ENCODE results near the gene ZNF627.
"Not testable (repeated sequence)": the region's sequence is repeated elsewhere in the genome, so short reads cannot be mapped to it uniquely, and the experiment has no call there.

Gene ZNF627

DNA sequence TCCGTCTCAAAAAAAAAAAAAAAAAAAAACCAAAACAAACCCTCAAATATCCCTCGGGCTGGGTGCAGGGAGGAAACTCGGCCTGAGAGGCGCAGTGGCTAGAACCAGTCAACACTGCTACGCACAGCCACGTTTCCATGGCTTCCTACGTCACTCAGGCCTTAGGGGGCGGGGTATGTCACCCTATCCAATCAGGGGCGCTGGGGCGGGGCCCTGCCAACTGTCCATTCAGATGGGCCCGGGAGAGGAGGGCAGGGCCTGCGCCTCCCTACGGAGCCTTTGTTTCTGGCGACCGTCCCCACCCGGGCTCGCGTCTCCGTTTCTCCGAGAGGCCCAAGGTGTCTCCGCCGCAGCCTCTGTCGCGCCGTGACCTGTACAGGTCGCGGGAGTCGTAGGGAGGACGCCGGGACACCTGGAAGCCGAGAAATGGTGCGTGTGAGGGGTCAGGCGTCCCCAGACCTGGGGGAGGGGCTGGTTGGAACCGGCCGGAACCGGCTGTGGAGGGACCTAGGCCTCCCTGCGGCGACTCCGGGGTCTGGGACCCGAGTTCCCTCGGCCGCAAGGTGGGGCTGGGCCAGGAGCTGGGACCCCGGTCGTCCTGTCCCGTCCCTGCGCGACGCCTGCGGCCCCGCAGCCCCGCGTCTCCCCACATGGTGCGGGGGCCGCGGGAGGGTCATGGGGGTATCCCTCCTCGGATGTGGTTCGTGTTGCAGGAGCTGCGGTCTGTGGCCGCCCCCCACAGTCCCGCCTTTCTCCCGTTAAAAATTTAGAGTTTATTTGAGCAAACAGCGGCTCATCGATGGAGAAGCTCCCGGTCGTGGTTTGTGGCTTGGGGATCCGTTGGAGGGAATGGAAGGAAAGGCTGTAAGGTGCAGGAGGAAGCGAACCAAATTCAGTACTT lies at the start of gene ZNF627:
Gene ZNF627, plus strand, starts transcription at position 282 of the 901 bp plus-strand sequence. Its CDS starts 145 bp downstream, at position 427.
- DNase-seq: peak; percentile 98

DNA sequence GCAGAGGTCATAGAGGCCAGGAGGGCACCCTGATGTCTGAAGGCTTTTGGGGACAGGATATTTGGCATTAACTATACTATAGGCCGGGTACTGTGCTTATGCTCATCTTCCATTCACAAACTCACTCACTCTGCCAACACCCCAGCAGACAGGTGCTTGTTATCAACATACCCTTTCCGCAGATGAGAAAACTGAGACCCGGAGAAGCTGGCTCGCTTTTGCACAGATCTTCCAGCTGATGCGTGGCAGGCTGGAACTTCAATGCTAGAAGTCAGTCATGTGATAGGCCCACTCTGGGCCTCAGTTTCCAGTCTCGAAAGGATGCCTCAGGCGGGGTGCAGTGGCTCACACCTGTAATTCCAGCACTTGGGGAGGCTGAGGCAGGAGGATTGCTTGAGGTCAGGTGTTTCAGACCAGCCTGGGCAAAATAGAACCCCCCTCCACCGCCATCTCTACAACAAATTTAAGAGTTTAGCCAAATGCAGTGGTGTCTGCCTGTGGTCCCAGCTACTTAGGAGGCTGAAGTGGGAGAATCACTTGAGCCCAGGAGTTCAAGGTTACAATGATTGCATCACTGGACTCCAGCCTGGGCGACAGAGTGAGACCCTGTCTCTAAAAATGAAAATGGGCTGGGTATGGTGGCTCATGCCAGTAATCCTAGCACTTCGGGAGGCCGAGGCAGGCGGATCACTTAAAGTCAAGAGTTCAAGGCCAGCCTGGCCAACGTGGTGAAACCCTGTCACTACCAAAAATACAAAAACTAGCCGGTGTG lies 49.2 kb upstream of the ZNF627 start:
- DNase-seq: no peak

DNA sequence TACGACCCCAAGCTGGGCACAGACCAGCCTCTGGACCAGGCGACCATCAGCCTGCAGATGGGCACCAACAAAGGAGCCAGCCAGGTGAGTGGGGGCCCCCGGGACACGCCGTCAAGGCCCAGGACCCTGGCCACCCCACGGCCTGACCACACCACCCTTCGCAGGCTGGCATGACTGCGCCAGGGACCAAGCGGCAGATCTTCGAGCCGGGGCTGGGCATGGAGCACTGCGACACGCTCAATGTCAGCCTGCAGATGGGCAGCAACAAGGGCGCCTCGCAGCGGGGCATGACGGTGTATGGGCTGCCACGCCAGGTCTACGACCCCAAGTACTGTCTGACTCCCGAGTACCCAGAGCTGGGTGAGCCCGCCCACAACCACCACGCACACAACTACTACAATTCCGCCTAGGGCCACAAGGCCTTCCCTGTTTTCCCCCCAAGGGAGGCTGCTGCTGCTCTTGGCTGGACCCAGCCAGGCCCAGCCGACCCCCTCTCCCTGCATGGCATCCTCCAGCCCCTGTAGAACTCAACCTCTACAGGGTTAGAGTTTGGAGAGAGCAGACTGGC lies 47.8 kb upstream of the ZNF627 start:
- no peak for DNase-seq

DNA sequence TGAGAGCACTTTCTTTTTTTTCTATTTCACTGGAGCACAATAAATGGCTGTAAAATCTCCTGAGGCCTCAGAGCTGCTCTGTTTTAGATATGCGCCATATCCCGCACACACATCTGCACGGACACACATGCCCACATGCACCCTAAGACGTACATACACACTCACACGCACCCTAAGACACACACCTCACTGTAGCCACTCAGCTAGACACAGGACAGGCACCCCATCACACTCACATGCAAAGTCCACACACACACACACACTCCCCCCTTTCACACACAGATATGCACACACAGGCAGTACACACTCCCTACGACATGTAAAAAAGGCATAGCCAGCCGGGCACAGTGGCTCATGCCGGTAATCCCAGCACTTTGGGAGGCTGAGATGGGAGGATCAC lies 47.0 kb upstream of the ZNF627 start:
- DNase-seq: no peak

DNA sequence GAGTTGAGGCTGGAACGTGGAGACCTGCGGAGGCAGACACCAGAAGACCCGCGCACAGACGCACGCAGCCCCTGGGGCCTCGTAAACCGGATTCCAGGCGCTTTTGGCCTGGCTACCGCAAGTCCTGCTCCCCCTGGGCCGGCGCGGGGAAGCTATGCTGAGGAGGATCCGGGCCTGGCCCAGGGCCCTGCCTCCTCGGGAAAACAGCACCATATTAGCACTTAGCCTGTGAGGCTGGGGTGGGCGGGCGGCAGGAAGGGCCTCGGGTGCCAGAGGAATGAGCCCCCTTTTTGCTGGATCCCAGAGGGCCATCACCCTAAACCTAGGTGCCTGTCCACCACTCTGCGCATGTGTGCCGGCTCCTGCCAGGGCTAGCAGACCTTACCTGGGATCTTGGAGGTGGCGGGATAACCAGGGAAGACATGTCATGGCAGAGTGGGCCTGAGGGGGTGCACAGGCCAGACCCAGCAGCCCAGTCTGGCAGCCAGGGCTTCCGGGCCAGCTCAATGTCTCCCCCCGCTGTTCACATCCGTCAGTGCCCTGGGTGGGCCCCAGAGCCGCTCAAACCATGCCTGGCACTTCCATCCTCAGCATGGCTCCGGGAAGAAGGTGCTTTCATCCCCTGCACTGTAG lies 45.6 kb upstream of the ZNF627 start:
- DNase-seq: no peak

DNA sequence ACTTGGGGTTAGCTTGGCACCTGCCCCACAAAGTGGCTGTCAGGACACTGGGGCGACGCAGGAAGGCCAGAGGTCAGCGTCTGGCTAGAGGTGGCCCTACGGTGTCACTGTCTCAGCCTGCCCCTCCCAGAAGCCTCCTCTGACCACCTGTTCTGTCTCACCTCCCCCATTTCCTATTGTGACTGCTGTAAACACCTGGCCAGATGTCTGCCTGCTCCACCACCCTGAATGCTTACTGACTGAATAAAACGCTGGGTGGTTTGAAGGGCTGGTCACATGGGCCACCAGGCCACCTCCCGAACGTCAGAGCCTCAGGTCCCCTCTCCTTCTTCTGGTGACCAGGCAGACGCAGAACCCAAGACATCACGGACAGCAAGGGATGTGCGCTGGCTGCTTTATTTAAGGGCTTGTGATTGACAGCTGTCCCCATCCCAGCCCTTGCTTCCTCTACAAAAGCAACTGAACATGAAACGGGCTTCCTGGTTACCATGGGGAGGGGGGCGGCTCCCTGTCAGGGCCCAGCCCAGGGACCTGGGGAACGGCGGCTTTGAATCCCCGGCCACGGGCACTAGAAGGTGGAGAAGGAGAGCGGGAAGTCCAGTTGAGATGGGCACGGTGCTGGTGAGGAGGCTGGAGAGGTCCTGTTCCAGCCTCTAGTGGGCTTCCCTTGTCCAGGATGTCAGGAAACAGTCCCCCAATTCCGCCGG lies 44.5 kb upstream of the ZNF627 start:
- no peak for DNase-seq

DNA sequence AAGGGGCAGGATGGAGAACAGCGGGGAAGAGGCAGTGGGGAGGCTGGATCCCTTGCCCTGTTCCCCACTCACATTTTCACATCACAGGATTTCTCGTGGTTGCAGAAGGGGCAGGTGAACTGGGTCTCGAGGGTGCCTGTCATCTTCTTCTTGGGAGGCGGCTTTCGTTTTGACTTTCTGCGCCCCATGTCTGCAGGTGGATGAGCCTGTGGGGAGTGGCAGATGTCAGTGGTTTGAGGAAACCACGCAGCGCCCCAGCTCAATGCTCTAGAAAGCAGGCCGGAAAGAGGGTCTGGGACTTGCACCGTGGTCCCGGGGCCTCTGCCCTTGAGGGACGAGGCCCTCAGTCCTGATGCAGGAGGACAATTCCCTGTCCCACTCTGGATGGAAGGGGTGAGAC lies 43.1 kb upstream of the ZNF627 start:
- DNase-seq: no peak

DNA sequence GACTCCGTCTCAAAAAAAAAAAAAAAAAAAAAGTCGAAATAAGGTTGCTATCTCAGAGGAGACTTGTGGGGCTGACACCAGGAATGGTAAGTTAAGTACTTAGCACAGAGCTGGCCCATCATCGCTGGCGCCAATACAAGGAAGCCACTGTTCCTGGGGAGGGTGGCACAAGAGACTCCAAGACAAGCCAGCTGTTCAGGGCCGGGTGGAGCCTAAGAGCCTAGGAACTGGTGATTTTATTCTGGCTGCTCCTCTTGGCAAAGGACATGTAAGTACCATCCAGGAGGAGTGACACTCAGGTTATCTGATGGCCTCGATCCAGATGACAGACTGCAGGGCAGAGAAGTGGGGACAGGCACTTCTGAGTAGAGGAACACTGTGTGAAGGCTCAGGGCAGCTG lies 42.0 kb upstream of the ZNF627 start:
- DNase-seq: no peak

DNA sequence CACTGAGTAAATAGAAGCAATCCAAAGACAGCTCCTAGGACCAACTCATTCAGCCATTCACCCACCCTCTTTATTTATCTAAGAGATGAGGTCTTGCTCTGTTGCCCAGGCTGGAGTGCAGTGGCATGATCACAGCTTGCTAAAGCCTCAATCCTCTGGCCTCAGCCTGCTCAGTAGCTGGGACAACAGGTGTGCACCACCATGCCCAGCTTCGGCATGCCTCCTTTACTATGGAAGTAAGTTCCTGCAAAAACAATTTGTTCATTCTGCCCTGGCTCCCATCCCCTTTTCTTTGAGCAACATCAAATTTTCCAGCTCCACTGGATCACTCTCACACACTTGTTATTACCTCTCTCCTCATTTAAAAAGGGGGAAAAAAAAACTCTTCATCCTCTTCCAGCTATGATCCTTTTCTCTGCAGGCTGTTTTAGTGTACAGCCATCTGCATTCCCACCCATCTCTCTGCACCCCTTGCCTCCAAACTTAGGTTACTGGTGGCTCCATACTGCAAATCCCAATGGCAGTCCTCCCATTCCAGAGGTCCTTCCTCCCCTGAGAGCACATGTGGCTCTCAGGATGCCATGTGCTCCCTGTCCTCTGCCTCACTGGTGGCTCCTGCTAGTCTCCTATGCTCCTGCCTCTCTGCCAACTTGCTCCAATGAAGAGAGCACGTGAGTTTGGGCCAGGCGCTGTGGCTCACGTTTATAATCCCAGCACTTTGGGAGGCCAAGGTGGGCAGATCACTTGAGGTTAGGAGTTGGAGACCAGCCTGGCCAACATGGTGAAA lies 40.5 kb upstream of the ZNF627 start:
- DNase-seq: no peak

DNA sequence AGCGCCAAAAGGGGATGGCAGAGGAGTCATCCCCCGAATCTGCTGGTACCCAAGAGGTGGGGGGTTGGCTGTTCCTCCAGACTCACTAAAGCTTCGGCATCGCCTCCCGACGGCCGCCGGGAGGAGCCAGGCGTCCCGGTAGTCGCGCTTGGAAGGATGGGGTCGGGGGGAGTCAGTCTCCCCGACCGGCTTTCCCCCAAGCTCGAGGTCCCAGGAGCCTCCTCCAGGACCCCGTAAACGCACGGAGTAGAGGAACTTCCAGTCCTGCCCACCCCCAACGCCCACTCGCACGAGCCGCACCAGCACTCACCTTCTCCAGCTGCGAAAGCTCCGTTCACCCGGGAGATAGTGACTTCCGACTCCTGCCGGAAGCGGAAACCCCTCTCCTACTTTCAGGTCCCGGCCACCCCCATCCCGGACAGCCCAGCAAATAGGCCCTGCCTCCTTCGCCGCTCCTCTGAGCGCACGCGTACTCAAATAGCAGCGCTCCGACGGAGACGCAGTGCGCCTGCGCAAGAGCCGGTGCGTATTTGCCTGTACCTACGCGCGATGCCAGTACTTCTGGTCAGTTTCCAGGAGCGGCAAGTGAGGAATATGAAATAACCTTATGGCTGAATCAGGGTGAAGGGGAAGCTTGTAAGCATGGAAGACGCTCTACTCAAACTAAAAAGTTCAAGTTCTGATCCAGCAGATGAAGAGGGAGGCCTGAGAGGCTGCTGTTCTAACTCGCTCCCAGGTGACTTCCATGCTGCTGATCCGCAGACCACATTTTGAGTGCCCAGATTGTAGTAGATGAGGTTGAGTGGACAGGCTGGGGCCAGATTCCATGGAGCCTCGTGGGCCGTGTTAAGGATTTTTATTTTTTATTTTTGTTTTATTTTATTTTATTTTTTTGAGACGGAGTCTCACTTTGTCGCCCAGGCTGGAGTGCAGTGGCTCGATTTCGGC lies 38.1 kb upstream of the ZNF627 start, which contains the start of gene ELOF1:
Gene ELOF1, minus strand, starts transcription at position 350 of the 948 bp plus-strand sequence. CDS start 4,883 bp downstream, outside the sequence.
- peak; percentile 98 for DNase-seq

DNA sequence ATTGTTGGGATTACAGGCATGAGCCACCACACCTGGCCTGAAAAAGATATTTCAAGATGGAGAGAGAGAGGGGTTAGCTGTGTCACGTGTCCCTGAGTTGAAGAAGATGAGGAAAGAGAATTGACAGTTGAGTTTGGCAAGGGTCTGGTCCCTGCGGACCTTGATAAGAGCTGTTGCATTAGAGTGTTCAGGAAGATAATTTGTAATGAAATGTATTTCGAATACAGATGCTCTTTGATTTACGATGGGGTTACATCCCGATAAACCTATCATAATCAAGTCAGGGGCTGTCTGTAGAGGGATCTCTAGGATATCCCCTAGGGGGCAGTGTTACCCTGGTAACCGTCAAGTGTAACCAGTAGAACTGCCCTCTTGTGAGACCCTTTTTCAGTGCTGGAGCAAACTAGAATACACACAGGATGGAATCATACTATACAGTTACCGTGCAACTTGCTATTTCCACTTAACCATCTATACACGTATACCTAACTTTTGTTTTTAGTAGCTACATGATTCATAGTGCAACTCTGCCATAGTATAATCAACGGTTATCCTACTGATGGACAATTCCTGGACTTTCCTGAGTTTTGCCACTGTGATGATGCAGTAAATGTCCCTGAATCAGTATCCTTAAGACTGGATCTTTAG lies 36.8 kb upstream of the ZNF627 start:
- DNase-seq: peak; percentile 79

DNA sequence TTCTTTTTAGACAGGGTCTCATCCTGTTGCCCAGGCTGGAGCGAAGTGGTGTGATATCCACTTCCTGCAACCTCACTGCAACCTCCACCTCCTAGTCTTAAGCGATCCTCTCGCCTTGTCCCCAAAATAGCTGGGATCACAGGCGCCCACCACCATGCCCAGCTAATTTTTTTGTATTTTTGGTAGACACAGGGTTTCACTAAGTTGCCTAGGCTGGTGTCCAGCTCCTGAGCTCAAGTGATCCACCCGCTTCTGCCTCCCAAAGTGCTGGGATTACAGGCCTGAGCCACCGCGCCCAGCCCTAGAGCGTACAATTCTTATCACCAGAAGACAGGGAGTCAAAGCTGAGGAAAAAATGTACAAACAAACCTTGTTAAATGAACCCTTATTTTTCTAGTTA lies 33.8 kb upstream of the ZNF627 start:
- no peak for DNase-seq

DNA sequence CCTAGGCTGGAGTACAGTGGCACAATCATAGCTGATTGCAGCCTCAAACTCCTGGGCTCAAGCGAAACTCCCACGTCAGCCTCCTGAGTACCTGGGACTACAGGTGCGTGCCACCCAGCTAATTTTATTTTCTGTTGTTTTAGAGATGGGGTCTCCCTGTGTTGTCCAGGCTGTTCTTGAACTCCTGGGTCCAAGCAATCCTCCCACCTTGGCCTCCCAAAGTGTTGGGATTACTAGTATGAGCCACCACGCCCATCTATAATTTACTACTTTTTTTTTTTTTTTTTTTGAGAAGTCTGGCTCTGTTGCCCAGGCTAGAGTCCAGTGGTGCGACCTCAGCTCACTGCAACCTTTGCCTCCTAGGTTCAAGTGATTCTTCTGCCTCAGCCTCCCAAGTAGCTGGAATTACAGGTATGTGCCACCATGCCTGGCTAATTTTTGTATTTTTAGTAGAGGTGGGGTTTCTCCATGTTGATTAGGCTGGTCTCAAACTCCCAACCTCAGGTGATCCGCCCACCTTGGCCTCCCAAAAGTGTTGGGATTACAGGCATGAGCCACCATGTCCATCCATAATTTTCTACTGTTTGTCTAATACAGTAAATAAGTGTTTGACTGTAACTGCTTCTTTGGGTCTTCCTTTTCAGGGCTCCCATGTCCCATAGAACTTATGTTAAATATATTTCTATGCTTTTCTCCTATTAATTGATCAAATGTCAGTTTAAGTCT lies 33.0 kb upstream of the ZNF627 start:
- not testable (repeated sequence) for DNase-seq

DNA sequence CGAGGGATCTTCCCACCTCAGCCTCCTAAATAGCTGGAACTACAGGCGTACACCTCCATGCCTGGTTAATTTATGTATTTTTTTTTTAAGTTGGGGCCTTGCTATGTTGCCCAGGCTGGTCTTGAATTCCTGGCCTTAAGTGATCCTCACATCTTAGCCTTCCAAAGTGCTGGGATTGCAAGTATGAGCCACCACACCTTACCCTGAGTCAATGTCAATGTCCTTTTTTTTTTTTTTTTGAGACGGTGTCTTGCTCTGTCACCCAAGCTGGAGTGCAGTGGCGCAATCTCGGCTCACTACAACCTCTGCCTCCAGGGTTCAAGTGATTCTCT lies 31.7 kb upstream of the ZNF627 start:
- not testable (repeated sequence) for DNase-seq

DNA sequence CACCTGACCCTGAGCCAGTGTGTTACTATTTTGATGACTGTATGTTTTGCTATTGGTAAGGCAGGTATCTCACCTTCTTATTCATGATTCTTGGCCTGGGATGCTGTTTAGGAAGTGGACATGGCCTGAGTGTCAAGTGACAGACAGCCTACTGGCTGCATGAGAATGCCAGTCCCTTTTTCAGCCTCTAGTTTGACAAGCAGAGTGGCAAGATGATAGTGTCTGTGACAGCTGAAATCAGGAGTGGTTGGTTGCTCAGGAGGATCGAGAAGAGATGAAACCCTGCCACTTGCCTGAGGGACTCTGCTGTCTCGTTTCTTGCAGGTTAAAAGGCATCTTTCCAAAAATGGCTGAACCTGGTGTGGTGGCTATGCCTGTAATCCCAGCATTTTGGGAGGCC lies 31.1 kb upstream of the ZNF627 start:
- no peak for DNase-seq

DNA sequence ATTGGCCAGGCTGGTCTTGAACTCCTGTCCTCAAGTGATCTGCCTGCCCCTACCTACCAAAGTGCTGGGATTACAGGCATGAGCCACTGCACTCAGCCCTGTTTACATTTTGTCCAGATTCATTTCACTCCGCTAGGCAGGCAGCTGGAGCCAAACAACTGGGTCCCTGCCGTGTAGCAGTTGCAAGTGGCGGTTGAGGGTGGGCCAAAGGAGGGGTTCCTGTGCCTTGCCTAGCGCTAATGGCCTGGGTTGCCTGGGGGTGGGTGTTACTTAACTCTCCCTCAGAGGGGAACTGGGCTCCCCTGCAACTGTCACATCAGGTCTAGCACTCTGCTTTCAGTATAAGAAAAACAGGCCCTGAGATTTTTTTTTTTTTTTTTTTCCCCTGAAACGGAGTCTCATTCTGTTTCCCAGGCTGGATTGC lies 27.2 kb upstream of the ZNF627 start:
- no peak for DNase-seq

DNA sequence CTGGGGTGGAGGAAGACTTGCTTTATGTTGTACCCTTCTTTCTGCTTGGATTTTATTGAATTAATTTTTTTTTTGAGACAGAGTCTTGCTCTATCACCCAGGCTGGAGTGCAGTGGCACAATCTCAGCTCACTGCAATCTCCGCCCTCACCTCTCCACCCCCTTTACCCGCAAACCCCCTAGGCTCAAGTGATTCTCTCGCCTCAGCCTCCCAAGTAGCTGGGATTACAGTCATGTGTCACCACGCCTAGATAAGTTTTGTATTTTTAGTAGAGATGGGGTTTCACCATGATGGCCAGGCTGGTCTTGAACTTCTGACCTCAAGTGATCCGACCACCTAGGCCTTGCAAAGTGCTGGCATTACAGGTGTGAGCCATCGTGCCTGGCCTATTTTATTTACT lies 23.9 kb upstream of the ZNF627 start:
- DNase-seq: not testable (repeated sequence)

DNA sequence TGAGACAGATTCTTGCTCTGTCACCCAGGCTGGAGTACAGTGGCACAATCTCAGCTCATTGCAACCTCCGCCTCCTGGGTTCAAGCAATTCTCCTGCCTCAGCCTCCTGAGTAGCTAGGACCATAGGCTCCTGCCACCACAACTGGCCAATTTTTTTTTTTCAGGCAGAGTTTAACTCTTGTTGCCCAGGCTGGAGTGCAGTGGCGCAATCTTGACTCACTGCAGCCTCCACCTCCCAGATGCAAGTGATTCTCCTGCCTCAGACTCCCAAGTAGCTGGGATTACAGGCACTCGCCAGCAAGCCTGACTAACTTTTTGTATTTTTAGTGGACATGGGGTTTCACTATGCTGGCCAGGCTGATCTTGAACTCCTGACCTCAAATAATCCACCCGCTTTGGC lies 23.5 kb upstream of the ZNF627 start:
- DNase-seq: not testable (repeated sequence)

DNA sequence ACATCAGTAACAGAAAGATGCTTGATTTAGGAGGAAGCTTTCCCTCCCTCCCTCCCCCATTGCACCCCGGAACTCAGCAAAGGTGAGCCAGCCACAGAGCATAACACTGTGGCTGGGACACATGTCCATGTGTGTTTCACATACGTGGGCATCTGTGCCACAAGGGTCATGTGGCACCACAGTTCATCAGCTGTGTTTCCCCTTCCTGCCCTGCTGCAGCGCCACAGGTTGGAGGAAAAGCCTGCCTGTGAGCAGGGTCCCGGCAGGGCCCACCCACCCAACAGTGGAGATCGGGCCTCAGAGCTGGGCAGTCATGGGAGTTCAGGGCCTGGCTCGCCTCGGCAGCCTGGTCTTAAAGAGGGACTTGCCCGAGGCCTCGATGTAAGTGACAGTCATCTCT lies 22.6 kb upstream of the ZNF627 start:
- DNase-seq: no peak
